HepG2 (cell line): ENCODE measurements around the gene SPSB2. TPM values are rescaled to one million over a fixed set of nuclear protein-coding genes. Genes with fewer than 3 reads are reported as not detected.
A peak's percentile ranks its signal among the peaks of the same experiment; 100 is the strongest.

Experiments used
- ARID4A ChIP-seq: sonication (generic); formaldehyde crosslinking; IDR thresholded peaks from 2 replicates; pipeline ENCODE4 v1.5.0; 2020; ENCODE audit warnings: mild to moderate bottlenecking, missing genetic modification reagents, borderline replicate concordance
- ATAD3A ChIP-seq: sonication (generic); formaldehyde crosslinking; IDR thresholded peaks from 2 replicates; pipeline ENCODE4 v1.4.0; 2020; ENCODE audit warnings: missing genetic modification reagents
- BRD4 ChIP-seq: sonication (generic); formaldehyde crosslinking; IDR thresholded peaks from 2 replicates; pipeline ENCODE4 v1.4.0; 2020; ENCODE audit warnings: missing genetic modification reagents
- HDAC1 ChIP-seq: sonication (generic); formaldehyde crosslinking; IDR thresholded peaks from 2 replicates; pipeline ENCODE4 v1.5.1; 2020; ENCODE audit warnings: mild to moderate bottlenecking, missing genetic modification reagents
- POLR2AphosphoS5 ChIP-seq: IDR thresholded peaks from 2 replicates; pipeline ENCODE4 v1.6.1; 2012; ENCODE audit warnings: low read depth, low read length
- POLR2G ChIP-seq: fragments of 200-400 bp; formaldehyde crosslinking; IDR thresholded peaks from 2 replicates; pipeline ENCODE4 v1.6.1; 2018; ENCODE audit warnings: mild to moderate bottlenecking, low read depth, low read length, moderate library complexity
- RCOR2 ChIP-seq: IDR thresholded peaks from 2 replicates; pipeline ENCODE4 v1.6.1; 2016; ENCODE audit warnings: missing biosample characterization, missing genetic modification reagents
- STAT6 ChIP-seq: sonication (generic); formaldehyde crosslinking; IDR thresholded peaks from 2 replicates; pipeline ENCODE4 v1.4.0; 2020; ENCODE audit warnings: missing genetic modification reagents, mild to moderate bottlenecking, borderline replicate concordance
- U2AF1 ChIP-seq: fragments of 200-400 bp; formaldehyde crosslinking; optimal IDR thresholded peaks from 2 replicates; pipeline ENCODE3; 2017; ENCODE audit warnings: mild to moderate bottlenecking, low read depth, low read length
- ZBTB38 ChIP-seq: sonication (generic); formaldehyde crosslinking; IDR thresholded peaks from 2 replicates; pipeline ENCODE4 v1.5.1; 2020; ENCODE audit warnings: mild to moderate bottlenecking, missing genetic modification reagents
- ZFP90 ChIP-seq: sonication (generic); formaldehyde crosslinking; IDR thresholded peaks from 2 replicates; pipeline ENCODE4 v1.8.0; 2022; ENCODE audit warnings: missing genetic modification reagents, mild to moderate bottlenecking, inconsistent platforms, borderline replicate concordance
- ZFP91 ChIP-seq: sonication (generic); formaldehyde crosslinking; IDR thresholded peaks from 2 replicates; pipeline ENCODE4 v1.9.0; 2022; ENCODE audit warnings: missing genetic modification reagents, mild to moderate bottlenecking, borderline replicate concordance
- ZNF329 ChIP-seq: sonication (generic); formaldehyde crosslinking; IDR thresholded peaks from 2 replicates; pipeline ENCODE4 v1.9.0; 2021; ENCODE audit warnings: low read depth, mild to moderate bottlenecking, missing genetic modification reagents
- polyA plus RNA-seq, 8 experiments: library from polyadenylated mRNA; depleted of rRNA in 3 of 8; stranded (reverse) in 7 of 8; unstranded in 1 of 8; fragments of >200 nt; fragmentation: Illumina TruSeq in 4 of 8; extraction: Trizol in 4 of 8; gene quantifications; 2 replicates each; pipeline versions ENCODE4 v1.2.1 to v1.2.3, GENCODE V29; 2011 to 2016; ENCODE audit warnings: low read depth in 4 of 8, missing spikeins in 1 of 8, mixed read lengths in 1 of 8; ENCODE audit not compliant: insufficient read depth in 1 of 8
- total RNA-seq, 5 experiments: library from RNA; depleted of rRNA; stranded (reverse); fragments of >200 nt; fragmentation: Illumina TruSeq; extraction: Trizol; gene quantifications; 2 replicates each; pipeline ENCODE4 v1.2.3, GENCODE V29; 2016; ENCODE audit warnings: low read depth in 1 of 5
- TF ChIP-seq, protein P1 (sequence below): sonication (generic); formaldehyde crosslinking; IDR thresholded peaks from 2 replicates; pipeline ENCODE4 v1.5.0; 2020; ENCODE audit warnings: missing genetic modification reagents
- TF ChIP-seq, protein P2 (sequence below): sonication (generic); formaldehyde crosslinking; IDR thresholded peaks from 2 replicates; pipeline ENCODE4 v1.4.0; 2020; ENCODE audit warnings: missing genetic modification reagents

SPSB2 gene
- total and polyA plus RNA-seq, 2 of the 13 experiments (the other 11 are each of a cell fraction or from before 2014, with no cell fraction given) = 2.0 to 6.2 TPM

DNA sequence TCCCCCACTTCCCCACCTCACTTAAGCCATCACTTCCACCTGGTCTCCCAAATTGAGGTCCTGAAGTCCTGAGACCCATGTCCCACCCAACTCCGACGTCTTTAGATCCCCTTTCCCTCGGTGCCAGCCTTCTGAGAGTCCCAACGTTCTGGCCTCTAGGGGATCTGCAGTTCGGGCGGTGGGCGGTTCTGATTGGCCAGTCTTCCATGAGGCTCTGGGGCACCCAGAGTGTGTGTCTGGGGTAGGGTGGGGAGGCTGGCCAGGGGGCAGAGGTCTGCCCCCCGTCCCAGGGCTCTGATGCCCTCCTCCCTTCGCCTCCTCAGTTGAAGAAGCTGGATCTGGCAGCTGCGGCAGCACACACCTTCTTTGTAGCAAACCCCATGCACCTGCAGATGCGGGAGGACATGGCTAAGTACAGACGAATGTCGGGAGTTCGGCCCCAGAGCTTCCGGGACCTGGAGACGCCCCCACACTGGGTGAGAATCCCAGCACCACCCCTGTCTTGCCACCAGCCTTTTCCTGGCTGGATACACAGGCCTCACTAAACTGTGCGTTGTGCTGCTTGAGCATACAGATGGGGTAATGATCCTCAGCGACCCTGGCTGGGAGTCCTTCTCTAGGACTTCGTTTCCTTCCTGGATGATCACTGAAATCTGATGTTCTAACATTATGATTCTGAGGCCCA lies 43.4 kb downstream of the SPSB2 start (continued):
- TF ChIP-seq ARID4A (CRISPR knock-in tag) (peak; percentile 24; the same call in 1 of the 2 replicates), ZFP90 (CRISPR knock-in tag) (peak; percentile 67; the same call in 1 of the 2 replicates), U2AF1 (no peak), HDAC1 (CRISPR knock-in tag) (peak; percentile 25; the same call in 1 of the 2 replicates), ZNF329 (CRISPR knock-in tag) (no peak), ATAD3A (CRISPR knock-in tag) (no peak), STAT6 (CRISPR knock-in tag) (no peak), POLR2G (peak; percentile 68; the same call in 1 of the 2 replicates), BRD4 (CRISPR knock-in tag) (0 out of 2 replicates have a peak, but pooled peaks have one; percentile 8), ZFP91 (CRISPR knock-in tag) (peak; percentile 25; the same call in 1 of the 2 replicates), RCOR2 (CRISPR knock-in tag) (no peak), POLR2AphosphoS5 (peak; percentile 78), ZBTB38 (CRISPR knock-in tag) (peak; percentile 57; the same call in 1 of the 2 replicates)
- TF ChIP-seq, protein P1, sequence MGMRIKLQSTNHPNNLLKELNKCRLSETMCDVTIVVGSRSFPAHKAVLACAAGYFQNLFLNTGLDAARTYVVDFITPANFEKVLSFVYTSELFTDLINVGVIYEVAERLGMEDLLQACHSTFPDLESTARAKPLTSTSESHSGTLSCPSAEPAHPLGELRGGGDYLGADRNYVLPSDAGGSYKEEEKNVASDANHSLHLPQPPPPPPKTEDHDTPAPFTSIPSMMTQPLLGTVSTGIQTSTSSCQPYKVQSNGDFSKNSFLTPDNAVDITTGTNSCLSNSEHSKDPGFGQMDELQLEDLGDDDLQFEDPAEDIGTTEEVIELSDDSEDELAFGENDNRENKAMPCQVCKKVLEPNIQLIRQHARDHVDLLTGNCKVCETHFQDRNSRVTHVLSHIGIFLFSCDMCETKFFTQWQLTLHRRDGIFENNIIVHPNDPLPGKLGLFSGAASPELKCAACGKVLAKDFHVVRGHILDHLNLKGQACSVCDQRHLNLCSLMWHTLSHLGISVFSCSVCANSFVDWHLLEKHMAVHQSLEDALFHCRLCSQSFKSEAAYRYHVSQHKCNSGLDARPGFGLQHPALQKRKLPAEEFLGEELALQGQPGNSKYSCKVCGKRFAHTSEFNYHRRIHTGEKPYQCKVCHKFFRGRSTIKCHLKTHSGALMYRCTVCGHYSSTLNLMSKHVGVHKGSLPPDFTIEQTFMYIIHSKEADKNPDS = no peak
- TF ChIP-seq, protein P2, sequence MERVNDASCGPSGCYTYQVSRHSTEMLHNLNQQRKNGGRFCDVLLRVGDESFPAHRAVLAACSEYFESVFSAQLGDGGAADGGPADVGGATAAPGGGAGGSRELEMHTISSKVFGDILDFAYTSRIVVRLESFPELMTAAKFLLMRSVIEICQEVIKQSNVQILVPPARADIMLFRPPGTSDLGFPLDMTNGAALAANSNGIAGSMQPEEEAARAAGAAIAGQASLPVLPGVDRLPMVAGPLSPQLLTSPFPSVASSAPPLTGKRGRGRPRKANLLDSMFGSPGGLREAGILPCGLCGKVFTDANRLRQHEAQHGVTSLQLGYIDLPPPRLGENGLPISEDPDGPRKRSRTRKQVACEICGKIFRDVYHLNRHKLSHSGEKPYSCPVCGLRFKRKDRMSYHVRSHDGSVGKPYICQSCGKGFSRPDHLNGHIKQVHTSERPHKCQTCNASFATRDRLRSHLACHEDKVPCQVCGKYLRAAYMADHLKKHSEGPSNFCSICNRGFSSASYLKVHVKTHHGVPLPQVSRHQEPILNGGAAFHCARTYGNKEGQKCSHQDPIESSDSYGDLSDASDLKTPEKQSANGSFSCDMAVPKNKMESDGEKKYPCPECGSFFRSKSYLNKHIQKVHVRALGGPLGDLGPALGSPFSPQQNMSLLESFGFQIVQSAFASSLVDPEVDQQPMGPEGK (CRISPR knock-in tag) = 0 out of 2 replicates have a peak, but pooled peaks have one; percentile 30
